GM23338 (cell line): ENCODE data around the gene NRN1. TPM values are rescaled to one million over a fixed set of nuclear protein-coding genes. Genes with fewer than 3 reads are reported as not detected.

ENCODE experiments used
- ATAC-seq: fragments of 200-7000 bp; cut with Tn5 transposase; 3 replicates; pipeline ENCODE4 v1.9.1; 2020
- DNase-seq: peaks from one replicate; pipeline ENCODE4 v3.0.0-alpha.2; 2015; ENCODE audit warnings: low spot score
- H2AFZ ChIP-seq: fragments of 200-600 bp; sonication (generic); 2 replicates; pipeline ENCODE4 v1.8.0; 2016; ENCODE audit warnings: antibody characterized with exemption, mild to moderate bottlenecking, moderate library complexity
- H3F3A ChIP-seq: fragments of 200-600 bp; sonication (generic); replicated peaks from 2 replicates; pipeline ENCODE4 v1.8.0; 2017; ENCODE audit warnings: antibody characterized with exemption, mixed run types, low read depth
- H3K27ac ChIP-seq: fragments of 200-600 bp; sonication (generic); 2 replicates; pipeline ENCODE4 v1.6.1; 2016; ENCODE audit warnings: low read depth
- H3K27me3 ChIP-seq: fragments of 200-600 bp; sonication (generic); 2 replicates; pipeline ENCODE4 v1.8.0; 2016; ENCODE audit warnings: mild to moderate bottlenecking, mixed run types, moderate library complexity; ENCODE audit not compliant: insufficient read depth
- H3K36me3 ChIP-seq: fragments of 200-600 bp; sonication (generic); 2 replicates; pipeline ENCODE4 v1.8.0; 2016; ENCODE audit warnings: mild to moderate bottlenecking; ENCODE audit not compliant: insufficient read depth
- H3K4me1 ChIP-seq: fragments of 200-600 bp; sonication (generic); 2 replicates; pipeline ENCODE4 v1.8.0; 2016; ENCODE audit warnings: mild to moderate bottlenecking, moderate library complexity; ENCODE audit not compliant: insufficient read depth
- H3K4me2 ChIP-seq: fragments of 200-600 bp; sonication (generic); 2 replicates; pipeline ENCODE4 v1.7.1; 2017; ENCODE audit warnings: mixed run types
- H3K4me3 ChIP-seq: fragments of 200-600 bp; sonication (generic); 2 replicates; pipeline ENCODE4 v1.6.1; 2016; ENCODE audit warnings: mixed run types
- H3K79me2 ChIP-seq: fragments of 200-600 bp; sonication (generic); replicated peaks from 2 replicates; pipeline ENCODE4 v1.8.0; 2017; ENCODE audit warnings: mild to moderate bottlenecking; ENCODE audit not compliant: insufficient read depth
- H3K9me2 ChIP-seq: fragments of 200-600 bp; sonication (generic); 2 replicates; pipeline ENCODE4 v1.8.0; 2017; ENCODE audit not compliant: insufficient read depth
- H4K20me1 ChIP-seq: fragments of 200-600 bp; sonication (generic); replicated peaks from 2 replicates; pipeline ENCODE4 v1.8.0; 2017; ENCODE audit warnings: mild to moderate bottlenecking; ENCODE audit not compliant: insufficient read depth
- H3K27ac Mint-ChIP-seq: 2 replicates; pipeline ENCODE4 v1.8.0; 2020; ENCODE audit warnings: inconsistent platforms, mild to moderate bottlenecking, moderate library complexity, mixed read lengths
- H3K27me3 Mint-ChIP-seq: 3 replicates; pipeline ENCODE4 v1.8.0; 2022; ENCODE audit warnings: low read depth, mild to moderate bottlenecking, moderate library complexity, mixed read lengths, inconsistent platforms; ENCODE audit not compliant: insufficient read depth, poor library complexity
- H3K36me3 Mint-ChIP-seq: 3 replicates; pipeline ENCODE4 v1.8.0; 2021; ENCODE audit warnings: low read depth, mild to moderate bottlenecking, inconsistent platforms, moderate library complexity, mixed read lengths
- H3K4me1 Mint-ChIP-seq: 3 replicates; pipeline ENCODE4 v1.8.0; 2020; ENCODE audit warnings: mild to moderate bottlenecking, inconsistent platforms, mixed read lengths
- H3K4me3 Mint-ChIP-seq: 3 replicates; pipeline ENCODE4 v1.8.0; 2021; ENCODE audit warnings: moderate library complexity, mild to moderate bottlenecking, inconsistent platforms, mixed read lengths
- H3K9me3 Mint-ChIP-seq: 3 replicates; pipeline ENCODE4 v1.8.0; 2020; ENCODE audit warnings: moderate library complexity, mild to moderate bottlenecking, inconsistent platforms, mixed read lengths
- CREB1 ChIP-seq: fragments of 250-450 bp; sonication (Bioruptor Pico); IDR thresholded peaks from 2 replicates; pipeline ENCODE4 v1.5.0; 2020; ENCODE audit warnings: low read depth, mild to moderate bottlenecking, moderate library complexity
- EZH2 ChIP-seq: fragments of 200-600 bp; sonication (generic); IDR thresholded peaks from one replicate; pipeline ENCODE4 v1.8.0; 2017; ENCODE audit warnings: antibody characterized with exemption, mild to moderate bottlenecking, low read depth; ENCODE audit not compliant: unreplicated experiment
- EZH2phosphoT487 ChIP-seq: fragments of 200-600 bp; sonication (generic); IDR thresholded peaks from one replicate; pipeline ENCODE4 v1.8.1; 2018; ENCODE audit warnings: antibody characterized with exemption; ENCODE audit not compliant: unreplicated experiment
- JUNB ChIP-seq: IDR thresholded peaks from one replicate; pipeline ENCODE4 v1.6.1; 2016; ENCODE audit warnings: antibody characterized with exemption; ENCODE audit not compliant: unreplicated experiment
- NANOG ChIP-seq: IDR thresholded peaks from 2 replicates; pipeline ENCODE4 v1.6.1; 2016; ENCODE audit warnings: antibody characterized with exemption, borderline replicate concordance
- STAT1 ChIP-seq: IDR thresholded peaks from one replicate; pipeline ENCODE4 v1.6.1; 2016; ENCODE audit warnings: antibody characterized with exemption; ENCODE audit not compliant: unreplicated experiment
- ZNF114 ChIP-seq: fragments of 250-450 bp; sonication (Bioruptor Pico); IDR thresholded peaks from 2 replicates; pipeline ENCODE4 v1.5.0; 2020; ENCODE audit warnings: mild to moderate bottlenecking, moderate library complexity
- ZNF331 ChIP-seq: fragments of 250-450 bp; sonication (Bioruptor Pico); IDR thresholded peaks from 2 replicates; pipeline ENCODE4 v1.5.0; 2020; ENCODE audit warnings: low read depth, mild to moderate bottlenecking, moderate library complexity
- polyA plus RNA-seq: library from polyadenylated mRNA; unstranded; fragments of >200 nt; fragmentation: Nextera tagmentation; extraction: Ambion mirVana; gene quantifications from 2 replicates; pipeline ENCODE4 v1.2.1, GENCODE V29; 2016
- total RNA-seq: library from RNA; depleted of rRNA; stranded (reverse); fragments of >200 nt; shearing (Covaris generic); gene quantifications from 2 replicates; pipeline ENCODE4 v1.2.3, GENCODE V29; 2014
- TF ChIP-seq, protein P1 (sequence below): IDR thresholded peaks from one replicate; pipeline ENCODE4 v1.6.1; 2018; ENCODE audit warnings: antibody characterized with exemption; ENCODE audit not compliant: unreplicated experiment
- TF ChIP-seq, protein P2 (sequence below), 2 experiments: fragments of 200-600 bp in 1 of 2; sonication (generic) in 1 of 2; conservative IDR thresholded peaks; 2 replicates each; pipeline versions ENCODE4 v1.5.1 to v1.6.1; 2016 to 2017; ENCODE audit warnings: antibody characterized with exemption in 2 of 2, low read depth in 2 of 2, mild to moderate bottlenecking in 2 of 2, moderate library complexity in 1 of 2
- TF ChIP-seq, protein P3 (sequence below): fragments of 250-450 bp; sonication (Bioruptor Pico); IDR thresholded peaks from 2 replicates; pipeline ENCODE4 v1.5.0; 2020; ENCODE audit warnings: mild to moderate bottlenecking, moderate library complexity
- TF ChIP-seq, protein P4 (sequence below): IDR thresholded peaks from 2 replicates; pipeline ENCODE4 v1.6.1; 2016; ENCODE audit warnings: antibody characterized with exemption

Gene NRN1
- total and polyA plus RNA-seq, 2 experiments from 2014 or later: 0.71 TPM; not detected in 1

DNA sequence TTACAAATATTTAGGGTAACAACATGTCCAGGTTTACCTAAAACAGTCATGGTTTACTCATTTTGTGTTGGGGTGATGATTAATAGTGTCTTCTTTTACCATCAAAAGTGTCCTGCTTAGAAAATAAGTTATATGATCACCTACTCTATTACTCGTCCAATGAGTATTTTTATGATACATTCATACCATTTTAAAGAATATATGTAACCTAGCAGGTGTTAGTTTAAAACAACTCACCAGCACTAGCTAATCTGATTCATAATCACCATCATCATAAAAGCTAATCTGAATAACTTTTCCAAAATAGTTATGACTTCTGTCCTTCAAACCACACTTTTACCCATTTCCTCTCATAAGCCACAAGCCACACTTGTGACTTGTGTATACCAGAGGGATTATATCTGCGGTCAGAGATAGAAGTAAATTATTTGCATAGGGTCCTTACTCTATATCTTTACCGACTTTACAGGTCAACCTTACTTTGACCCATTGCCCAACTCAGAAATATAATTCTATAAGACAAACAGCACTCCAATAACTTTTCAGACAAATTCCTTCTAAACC is 33.3 kb upstream of the NRN1 start (continued):
- TF ChIP-seq, protein P1, sequence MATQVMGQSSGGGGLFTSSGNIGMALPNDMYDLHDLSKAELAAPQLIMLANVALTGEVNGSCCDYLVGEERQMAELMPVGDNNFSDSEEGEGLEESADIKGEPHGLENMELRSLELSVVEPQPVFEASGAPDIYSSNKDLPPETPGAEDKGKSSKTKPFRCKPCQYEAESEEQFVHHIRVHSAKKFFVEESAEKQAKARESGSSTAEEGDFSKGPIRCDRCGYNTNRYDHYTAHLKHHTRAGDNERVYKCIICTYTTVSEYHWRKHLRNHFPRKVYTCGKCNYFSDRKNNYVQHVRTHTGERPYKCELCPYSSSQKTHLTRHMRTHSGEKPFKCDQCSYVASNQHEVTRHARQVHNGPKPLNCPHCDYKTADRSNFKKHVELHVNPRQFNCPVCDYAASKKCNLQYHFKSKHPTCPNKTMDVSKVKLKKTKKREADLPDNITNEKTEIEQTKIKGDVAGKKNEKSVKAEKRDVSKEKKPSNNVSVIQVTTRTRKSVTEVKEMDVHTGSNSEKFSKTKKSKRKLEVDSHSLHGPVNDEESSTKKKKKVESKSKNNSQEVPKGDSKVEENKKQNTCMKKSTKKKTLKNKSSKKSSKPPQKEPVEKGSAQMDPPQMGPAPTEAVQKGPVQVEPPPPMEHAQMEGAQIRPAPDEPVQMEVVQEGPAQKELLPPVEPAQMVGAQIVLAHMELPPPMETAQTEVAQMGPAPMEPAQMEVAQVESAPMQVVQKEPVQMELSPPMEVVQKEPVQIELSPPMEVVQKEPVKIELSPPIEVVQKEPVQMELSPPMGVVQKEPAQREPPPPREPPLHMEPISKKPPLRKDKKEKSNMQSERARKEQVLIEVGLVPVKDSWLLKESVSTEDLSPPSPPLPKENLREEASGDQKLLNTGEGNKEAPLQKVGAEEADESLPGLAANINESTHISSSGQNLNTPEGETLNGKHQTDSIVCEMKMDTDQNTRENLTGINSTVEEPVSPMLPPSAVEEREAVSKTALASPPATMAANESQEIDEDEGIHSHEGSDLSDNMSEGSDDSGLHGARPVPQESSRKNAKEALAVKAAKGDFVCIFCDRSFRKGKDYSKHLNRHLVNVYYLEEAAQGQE: no peak
- no peak for TF ChIP-seq JUNB
- no peak for TF ChIP-seq EZH2

DNA sequence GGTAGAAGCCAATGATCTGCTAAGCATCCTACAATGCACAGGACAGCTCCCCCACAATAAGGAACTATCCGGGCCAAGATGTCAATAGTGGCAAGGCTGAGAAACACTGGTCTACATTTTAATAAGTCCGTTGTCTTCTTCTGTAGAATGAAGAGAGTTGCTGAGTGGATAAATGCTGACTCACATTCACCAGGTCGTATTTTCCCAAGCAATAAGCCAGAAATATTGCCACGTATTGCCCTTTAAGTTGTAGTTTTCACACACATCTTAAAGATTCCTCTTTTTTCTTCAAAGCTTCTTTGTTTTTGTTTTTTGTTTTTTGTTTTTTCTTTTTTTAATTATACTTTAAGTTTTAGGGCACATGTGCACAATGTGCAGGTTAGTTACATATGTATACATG is 30.5 kb upstream of the NRN1 start:
- no peaks in the 10 kb centered on the region for H3K27me3 ChIP-seq
- Mint-ChIP-seq H3K27me3 (no peaks in the 10 kb centered on the region), H3K4me3 (no peak overlapping the region), H3K36me3 (no peaks in the 10 kb centered on the region), H3K27ac (no peak overlapping the region), H3K9me3 (no peaks in the 10 kb centered on the region), H3K4me1 (no peaks in the 10 kb centered on the region)
- no peak overlapping the region for H3K4me3 ChIP-seq
- H3K36me3 ChIP-seq: no peaks in the 10 kb centered on the region
- peaks cover 6% of the 10 kb centered on the region; the same call in 1 of the 2 replicates for H3K9me2 ChIP-seq
- no peaks in the 10 kb centered on the region for H3F3A ChIP-seq
- no peak overlapping the region for H3K4me2 ChIP-seq
- H3K27ac ChIP-seq: no peak overlapping the region
- no peaks in the 10 kb centered on the region for H3K4me1 ChIP-seq
- no peak overlapping the region for H2AFZ ChIP-seq
- ATAC-seq (no peak), DNase-seq (no peak)
- no peaks in the 10 kb centered on the region for H4K20me1 ChIP-seq
- no peaks in the 10 kb centered on the region for H3K79me2 ChIP-seq
- TF ChIP-seq CREB1 (CRISPR knock-in tag) (no peak), EZH2phosphoT487 (no peak), JUNB (no peak), EZH2 (no peak), NANOG (no peak), STAT1 (no peak), ZNF114 (no peak), ZNF331 (no peak)
- TF ChIP-seq, protein P2, sequence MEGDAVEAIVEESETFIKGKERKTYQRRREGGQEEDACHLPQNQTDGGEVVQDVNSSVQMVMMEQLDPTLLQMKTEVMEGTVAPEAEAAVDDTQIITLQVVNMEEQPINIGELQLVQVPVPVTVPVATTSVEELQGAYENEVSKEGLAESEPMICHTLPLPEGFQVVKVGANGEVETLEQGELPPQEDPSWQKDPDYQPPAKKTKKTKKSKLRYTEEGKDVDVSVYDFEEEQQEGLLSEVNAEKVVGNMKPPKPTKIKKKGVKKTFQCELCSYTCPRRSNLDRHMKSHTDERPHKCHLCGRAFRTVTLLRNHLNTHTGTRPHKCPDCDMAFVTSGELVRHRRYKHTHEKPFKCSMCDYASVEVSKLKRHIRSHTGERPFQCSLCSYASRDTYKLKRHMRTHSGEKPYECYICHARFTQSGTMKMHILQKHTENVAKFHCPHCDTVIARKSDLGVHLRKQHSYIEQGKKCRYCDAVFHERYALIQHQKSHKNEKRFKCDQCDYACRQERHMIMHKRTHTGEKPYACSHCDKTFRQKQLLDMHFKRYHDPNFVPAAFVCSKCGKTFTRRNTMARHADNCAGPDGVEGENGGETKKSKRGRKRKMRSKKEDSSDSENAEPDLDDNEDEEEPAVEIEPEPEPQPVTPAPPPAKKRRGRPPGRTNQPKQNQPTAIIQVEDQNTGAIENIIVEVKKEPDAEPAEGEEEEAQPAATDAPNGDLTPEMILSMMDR (conservative IDR thresholded peaks at IDR 0.05; ENCODE audit: low read depth in 2 of 2): no peak
- TF ChIP-seq, protein P3, sequence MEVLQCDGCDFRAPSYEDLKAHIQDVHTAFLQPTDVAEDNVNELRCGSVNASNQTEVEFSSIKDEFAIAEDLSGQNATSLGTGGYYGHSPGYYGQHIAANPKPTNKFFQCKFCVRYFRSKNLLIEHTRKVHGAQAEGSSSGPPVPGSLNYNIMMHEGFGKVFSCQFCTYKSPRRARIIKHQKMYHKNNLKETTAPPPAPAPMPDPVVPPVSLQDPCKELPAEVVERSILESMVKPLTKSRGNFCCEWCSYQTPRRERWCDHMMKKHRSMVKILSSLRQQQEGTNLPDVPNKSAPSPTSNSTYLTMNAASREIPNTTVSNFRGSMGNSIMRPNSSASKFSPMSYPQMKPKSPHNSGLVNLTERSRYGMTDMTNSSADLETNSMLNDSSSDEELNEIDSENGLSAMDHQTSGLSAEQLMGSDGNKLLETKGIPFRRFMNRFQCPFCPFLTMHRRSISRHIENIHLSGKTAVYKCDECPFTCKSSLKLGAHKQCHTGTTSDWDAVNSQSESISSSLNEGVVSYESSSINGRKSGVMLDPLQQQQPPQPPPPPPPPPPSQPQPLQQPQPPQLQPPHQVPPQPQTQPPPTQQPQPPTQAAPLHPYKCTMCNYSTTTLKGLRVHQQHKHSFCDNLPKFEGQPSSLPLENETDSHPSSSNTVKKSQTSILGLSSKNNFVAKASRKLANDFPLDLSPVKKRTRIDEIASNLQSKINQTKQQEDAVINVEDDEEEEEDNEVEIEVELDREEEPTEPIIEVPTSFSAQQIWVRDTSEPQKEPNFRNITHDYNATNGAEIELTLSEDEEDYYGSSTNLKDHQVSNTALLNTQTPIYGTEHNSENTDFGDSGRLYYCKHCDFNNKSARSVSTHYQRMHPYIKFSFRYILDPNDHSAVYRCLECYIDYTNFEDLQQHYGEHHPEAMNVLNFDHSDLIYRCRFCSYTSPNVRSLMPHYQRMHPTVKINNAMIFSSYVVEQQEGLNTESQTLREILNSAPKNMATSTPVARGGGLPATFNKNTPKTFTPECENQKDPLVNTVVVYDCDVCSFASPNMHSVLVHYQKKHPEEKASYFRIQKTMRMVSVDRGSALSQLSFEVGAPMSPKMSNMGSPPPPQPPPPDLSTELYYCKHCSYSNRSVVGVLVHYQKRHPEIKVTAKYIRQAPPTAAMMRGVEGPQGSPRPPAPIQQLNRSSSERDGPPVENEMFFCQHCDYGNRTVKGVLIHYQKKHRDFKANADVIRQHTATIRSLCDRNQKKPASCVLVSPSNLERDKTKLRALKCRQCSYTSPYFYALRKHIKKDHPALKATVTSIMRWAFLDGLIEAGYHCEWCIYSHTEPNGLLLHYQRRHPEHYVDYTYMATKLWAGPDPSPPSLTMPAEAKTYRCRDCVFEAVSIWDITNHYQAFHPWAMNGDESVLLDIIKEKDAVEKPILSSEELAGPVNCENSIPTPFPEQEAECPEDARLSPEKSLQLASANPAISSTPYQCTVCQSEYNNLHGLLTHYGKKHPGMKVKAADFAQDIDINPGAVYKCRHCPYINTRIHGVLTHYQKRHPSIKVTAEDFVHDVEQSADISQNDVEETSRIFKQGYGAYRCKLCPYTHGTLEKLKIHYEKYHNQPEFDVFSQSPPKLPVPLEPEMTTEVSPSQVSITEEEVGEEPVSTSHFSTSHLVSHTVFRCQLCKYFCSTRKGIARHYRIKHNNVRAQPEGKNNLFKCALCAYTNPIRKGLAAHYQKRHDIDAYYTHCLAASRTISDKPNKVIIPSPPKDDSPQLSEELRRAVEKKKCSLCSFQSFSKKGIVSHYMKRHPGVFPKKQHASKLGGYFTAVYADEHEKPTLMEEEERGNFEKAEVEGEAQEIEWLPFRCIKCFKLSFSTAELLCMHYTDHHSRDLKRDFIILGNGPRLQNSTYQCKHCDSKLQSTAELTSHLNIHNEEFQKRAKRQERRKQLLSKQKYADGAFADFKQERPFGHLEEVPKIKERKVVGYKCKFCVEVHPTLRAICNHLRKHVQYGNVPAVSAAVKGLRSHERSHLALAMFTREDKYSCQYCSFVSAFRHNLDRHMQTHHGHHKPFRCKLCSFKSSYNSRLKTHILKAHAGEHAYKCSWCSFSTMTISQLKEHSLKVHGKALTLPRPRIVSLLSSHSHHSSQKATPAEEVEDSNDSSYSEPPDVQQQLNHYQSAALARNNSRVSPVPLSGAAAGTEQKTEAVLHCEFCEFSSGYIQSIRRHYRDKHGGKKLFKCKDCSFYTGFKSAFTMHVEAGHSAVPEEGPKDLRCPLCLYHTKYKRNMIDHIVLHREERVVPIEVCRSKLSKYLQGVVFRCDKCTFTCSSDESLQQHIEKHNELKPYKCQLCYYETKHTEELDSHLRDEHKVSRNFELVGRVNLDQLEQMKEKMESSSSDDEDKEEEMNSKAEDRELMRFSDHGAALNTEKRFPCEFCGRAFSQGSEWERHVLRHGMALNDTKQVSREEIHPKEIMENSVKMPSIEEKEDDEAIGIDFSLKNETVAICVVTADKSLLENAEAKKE (CRISPR knock-in tag): no peak
- TF ChIP-seq, protein P4, sequence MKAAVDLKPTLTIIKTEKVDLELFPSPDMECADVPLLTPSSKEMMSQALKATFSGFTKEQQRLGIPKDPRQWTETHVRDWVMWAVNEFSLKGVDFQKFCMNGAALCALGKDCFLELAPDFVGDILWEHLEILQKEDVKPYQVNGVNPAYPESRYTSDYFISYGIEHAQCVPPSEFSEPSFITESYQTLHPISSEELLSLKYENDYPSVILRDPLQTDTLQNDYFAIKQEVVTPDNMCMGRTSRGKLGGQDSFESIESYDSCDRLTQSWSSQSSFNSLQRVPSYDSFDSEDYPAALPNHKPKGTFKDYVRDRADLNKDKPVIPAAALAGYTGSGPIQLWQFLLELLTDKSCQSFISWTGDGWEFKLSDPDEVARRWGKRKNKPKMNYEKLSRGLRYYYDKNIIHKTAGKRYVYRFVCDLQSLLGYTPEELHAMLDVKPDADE: no peak
